ENCODE results near the gene SULF2.
A peak's percentile ranks its signal among the peaks of the same experiment; 100 is the strongest.

SULF2 gene

DNA sequence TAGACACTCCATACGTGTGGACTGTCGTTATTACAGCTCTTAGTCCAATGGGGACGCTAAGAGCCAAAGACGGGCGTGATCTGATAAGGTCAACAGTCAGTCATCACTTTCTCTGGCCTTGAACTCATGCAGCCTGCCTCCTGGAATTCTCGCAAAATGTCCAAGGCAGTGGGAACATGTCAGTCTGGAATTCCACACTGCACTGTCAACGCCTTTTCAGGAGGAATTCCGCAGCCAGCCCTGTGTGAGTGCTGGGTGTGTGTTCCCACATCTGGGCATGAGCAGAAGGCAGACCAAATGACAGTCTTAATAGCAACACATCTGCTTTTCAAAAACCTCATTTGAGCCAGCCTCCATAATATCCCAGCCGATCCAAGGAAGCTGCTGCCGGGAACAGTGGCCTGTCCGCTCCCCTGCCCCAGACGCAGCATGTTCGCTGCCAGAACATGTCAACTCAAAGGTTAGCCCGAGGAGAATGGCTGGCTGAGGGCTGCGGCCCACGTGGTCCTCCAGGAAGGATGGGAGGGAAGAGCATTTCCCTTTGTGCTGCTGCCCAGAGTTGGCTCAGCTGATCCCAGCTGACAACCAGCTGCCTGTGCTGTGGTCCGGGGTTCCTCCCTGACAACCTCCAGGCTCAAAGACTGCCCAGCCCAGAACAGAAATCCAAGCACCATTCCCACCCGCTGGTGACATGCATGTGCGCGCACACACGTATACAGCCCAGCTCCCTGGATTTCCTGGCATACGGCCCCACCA is 103.1 kb downstream of the SULF2 start:
- no peak for DNase-seq

DNA sequence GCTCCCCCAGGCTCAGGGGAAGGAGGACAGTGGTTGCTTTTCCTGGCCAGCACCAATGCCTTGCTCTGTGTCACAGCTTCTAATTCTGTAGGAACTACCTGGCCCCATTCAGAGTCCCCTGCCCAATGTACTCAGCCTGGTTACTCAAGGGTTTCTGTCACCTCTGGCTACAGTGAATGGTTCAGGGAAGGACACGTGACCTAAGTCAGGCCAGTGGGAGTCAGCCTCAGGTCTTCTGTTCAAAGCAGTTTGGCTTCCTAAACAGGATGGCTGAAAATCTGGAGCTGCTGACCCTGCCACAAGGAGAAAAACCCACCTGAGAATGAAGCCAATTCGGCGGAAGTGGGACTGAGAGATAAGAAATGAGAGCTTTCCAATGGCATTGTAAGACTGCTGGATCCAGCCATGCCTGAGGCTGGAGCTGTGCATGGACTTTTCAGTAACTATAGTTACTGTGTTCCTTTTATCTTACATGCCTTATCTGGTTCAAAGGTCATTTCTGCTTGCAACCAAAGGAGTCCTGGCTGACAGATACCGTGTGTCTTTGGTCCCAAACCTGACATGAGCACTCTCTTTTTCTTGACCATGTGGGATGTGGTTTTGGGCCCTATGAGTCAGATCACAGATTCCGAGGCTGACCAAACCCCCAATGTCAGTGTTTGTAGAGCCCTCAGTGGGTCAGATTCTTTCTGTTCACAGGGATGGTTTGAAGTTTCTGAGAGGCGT is 104.3 kb downstream of the SULF2 start:
- no peak for DNase-seq

DNA sequence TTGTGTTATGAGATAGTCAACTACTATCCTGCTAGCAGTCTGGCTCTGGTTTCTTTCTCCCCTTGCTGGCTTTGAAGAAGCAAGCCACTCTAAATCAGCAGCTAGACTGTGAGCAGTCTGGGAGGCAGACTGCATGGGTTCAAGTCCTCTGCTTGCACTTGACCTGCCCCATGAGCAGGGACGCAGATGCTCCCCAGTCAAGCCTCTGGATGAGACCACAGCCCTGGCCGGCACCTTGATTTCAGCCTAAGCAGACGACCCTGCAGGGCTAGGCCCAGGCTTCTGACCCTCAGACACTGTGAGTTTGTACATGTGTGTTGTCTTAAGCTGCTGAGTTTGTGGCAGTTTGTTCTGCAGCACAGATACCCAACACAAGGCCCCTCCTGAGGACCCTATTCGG is 105.8 kb downstream of the SULF2 start:
- no peak for DNase-seq

DNA sequence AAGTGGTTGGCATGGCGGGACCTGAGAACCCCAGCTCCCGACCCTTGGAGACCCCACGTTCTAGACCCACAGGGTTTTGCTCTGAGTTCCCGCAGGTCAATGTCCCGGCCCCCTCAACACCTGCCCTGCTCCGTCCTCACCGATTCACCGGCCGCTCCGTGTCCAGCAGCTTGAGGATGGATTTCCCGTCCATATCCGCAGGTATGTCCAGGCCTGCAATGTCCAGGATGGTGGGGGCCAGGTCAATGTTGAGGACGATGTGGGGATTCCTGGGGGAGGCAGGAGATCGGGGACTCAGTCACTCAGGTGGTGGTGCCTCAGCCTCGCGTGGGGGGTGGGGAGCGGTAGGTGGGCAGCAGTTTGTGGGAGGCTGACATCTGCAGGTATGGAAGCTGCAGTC is 106.7 kb downstream of the SULF2 start:
- no peak for DNase-seq

DNA sequence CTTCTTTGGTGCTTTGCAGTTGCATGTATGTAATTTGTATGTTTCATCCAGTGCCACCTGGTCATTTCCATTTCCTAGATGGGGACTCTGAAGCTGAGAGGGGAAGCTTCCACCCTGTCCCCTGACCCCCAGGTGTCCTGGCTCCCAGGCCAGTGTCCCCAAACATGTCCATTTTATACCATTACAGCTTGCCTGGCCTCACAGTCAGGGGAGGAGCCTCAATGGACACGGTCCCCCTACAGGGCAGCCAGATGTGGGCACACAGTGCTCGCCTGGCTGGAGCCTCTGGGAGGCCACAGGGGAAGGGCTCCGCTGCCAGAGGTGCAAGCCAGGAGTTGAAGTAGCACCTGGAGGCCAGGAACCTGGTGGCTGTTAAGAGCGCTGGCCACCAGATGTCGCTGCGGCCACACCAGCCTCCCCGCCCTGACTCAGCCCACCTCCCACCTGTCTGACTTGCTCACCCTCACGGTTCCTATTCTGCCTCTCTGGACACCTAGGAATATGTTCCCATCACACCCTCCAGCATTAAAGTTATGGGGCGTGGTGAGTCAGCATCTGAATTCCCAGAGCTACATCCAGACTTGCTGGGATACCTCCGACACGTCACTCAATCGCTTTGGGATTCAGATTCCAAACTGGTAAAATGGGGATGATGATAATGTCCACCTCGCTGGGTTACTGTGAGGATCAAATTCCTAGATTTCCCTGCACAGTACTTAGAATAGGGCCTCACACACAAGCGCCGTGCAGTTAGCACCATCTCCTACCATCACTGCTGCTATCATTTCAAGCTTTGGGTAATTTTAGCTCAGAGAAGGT is 107.4 kb downstream of the SULF2 start:
- peak; percentile 80 for DNase-seq

DNA sequence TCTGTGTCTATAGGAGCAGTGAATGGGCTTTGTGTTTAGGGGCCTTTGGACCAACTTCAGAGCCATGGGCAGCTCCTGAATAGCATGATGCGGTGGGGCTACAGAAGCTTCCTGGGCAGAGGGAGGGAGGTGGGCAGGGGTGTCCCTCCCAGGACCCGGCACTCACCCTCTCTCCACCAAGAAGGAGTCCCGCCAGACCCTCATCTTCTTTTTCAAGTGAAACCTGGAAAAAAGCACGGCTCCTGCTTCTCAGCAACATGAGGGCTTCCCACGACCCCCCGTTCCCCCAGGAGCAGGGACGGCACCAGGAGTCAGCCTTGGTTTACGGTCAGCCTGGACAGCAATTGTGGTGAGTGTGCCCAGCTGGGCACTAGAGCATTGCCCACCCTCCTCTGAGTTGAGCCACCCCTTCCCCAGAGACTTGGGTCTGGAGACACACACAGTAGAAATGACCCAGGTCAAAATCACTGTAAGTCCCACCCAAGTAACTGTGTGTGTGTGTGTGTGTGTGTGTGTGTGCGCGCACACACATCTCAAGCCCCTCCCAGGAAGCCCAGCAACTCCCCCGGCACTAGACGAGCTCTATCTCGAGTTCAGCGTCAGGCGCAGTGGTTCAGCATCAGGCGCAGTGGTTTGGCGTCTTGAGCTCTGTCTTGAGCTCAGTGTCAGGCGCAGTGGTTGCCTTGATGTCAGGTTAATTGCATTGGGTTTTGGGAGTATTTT is 108.2 kb downstream of the SULF2 start:
- DNase-seq, result no peak

DNA sequence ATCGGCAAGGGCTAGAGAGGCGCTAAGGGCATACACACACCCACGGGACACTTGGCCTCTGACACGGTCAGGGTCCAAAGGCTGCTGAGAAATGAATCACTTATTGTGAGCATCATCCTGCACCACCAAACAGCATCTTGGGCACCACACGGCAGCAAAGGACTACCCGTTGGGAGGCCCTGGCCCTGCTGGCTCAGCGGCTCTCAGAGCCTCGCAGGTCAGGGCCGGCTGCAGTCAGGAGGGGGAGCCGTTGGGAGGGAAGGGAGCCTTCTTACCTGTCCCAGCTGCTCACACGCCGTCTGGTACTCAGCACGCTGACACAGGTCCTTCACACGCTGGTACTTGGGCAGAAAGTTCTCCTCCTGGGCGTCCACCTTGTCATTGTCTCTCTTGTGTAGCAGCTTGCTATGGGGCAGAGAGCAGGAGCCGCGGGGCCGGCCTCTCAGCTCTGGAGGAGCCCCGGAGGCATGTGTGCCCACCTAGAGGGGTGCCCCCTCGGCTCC is 109.0 kb downstream of the SULF2 start:
- DNase-seq, result no peak

DNA sequence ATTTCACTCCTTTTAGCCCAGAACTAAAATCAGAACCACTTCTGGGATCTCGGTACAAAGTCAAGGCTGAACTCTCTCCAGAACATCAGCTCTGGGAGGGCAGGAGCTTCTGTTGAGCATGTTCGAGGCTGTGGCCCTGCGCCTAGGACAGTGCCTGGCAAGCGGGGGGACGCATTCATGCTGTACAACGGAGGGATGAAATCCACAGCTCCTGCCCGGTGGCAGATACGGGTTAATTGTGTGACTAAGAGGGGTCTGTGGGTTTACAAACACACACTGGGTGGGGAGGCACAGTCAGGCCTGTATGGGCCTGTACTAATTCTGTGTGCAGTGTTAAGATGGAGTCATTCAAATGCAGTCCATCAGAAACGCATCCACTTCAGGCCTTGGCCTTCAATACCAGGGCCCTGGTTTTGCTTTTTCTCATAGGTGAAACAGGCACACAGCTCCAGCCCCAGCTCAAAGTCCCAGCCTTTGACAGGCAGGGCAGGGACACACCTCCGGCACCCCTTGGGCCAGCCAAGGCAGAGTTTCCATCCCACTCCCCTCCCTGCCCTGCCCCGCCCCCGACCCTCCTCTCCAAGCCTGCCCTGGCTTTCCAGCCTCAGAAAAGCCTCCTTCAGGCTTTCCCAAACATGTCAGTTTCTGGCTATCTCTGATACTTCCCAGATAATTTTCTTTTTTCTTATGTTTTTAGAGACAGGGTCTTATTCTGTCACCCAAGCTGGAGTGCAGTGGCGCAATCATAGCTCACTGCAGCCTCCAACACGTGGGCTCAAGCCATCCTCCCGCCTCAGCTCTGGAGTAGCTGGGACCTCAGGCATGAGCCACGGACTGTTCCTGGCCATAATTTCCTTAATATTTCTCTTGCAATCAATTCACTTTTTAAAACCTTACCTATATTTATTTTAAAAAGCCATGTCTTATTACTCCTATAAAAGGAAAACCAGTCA is 109.8 kb downstream of the SULF2 start:
- no peak for DNase-seq

DNA sequence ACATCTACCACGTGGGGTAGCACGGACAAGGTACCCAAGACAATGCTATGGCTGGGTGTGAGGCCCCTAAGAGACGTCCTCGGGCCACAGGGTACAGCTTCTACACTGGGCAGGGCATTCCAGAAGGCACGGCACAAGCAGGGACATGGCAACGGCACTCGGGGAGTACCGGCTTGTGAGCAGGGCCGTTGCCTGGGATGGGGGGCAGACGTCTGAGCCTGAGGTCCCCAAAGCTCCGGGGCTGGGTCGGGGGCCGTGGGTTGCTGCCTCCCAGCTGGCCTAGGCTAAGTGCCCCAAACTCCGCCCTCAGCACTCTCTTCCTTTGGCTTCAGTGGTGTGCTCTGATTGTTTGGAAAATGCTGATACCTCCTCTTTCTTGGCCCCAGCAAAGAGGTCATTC is 110.6 kb downstream of the SULF2 start:
- no peak for DNase-seq

DNA sequence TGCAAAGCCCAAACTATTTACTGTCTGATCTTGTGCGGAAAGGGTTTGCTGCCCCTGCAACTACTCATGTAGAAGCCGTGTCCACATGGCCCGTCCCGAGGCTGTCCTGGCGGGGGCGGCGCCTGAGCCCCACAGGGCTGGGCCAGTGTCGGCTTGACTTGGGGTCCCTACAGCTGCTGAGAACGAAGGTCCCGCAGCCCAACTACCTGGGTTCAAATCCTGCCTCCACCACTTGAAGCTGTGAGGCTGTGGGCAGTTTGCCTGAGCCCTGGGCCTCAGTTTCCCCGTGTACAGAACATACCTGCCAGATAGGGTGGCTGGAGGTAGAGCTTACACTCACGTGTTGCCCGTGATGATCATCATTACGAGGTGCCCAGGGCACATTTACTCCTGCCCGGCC is 111.1 kb downstream of the SULF2 start:
- DNase-seq, result no peak

DNA sequence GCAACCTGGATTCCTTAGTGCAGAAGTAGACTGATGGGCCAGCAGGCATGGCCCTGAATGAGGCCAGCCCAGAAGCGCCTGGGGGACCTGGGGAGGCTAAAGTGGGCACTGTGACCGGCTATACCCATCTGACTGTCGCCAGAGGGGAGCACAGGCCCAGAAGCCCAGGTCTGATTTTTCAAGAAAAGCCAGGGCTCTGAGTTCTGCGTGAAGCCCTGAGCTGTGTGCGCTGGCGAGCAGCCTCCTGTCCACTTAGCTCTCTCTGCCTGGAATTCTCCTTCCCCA is 111.7 kb downstream of the SULF2 start:
- no peak for DNase-seq

DNA sequence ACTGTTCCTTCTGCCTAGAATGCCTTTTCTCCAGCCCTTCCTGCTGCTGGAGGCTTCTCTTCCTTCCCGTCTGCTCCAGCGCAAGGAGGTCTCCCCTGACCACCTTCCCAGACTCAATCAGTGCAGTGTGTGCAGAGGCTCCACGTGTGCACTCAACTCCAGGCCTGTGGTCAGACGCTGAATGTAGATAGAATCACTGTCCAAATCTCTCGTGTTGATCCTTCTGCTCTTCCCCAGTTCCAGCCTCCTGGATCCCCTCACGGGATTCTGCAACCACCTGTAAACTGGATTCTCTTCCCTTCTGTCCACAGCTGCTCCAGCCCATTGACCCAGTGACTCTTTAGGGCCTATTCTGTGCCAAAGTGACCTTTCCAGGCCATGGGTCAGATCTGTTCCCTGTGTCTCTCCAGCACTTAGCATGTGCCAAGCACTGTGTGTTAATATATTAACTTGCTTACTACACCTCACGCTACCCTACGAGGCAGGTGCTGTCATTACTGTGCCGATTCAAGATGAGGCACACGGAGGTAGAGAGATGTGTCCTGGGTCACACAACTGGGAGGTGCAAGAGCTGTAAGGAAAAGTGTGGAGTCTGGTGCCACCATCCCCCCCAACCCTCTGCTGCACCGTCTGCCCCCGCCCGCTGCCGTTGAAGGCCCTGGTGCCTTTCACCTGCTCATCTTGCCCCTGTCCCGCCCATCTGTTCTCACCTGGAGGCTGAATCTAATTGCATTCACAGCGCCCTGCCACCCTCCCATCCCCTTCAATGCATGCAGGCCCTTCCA is 112.2 kb downstream of the SULF2 start:
- DNase-seq, result no peak

DNA sequence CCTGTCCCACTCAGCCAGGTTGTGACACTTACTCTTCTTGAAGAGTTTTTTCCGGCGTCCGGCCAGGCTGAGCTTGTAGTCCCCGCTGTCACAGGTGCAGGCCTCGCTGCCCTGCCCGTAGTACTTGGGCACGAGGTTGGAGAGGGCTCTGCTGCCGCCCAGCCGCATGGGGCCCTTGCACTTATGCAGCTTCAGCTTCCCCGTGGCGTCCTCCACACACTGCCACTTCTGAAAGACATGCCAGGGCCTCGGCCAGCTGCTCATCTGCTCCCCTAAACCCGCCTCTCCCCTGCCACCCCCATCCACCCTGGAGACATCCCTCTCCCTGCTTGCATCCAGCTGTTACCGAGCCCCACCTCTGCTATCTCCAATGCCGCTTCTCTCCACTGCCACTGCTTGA is 113.1 kb downstream of the SULF2 start:
- no peak for DNase-seq

DNA sequence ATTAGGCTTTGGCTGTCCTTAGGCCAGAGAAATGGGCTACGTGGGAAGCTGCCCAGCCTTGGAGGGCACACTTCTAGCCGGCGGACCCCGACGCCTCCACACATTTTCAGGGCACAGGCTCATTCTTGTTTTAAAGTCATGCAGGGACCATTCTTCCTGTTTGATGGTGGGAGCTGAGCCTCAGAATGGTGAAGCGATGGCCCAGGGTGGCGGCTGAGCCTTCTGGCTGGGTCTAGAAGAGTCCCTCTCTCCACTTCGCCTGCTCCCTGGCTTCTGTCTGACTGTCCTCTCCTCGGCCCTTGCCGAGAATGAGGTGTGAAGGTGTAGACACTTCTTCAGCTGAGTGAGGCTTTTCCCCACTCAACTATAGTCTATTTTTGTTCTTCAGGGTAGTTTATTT is 114.4 kb downstream of the SULF2 start:
- DNase-seq, result no peak

DNA sequence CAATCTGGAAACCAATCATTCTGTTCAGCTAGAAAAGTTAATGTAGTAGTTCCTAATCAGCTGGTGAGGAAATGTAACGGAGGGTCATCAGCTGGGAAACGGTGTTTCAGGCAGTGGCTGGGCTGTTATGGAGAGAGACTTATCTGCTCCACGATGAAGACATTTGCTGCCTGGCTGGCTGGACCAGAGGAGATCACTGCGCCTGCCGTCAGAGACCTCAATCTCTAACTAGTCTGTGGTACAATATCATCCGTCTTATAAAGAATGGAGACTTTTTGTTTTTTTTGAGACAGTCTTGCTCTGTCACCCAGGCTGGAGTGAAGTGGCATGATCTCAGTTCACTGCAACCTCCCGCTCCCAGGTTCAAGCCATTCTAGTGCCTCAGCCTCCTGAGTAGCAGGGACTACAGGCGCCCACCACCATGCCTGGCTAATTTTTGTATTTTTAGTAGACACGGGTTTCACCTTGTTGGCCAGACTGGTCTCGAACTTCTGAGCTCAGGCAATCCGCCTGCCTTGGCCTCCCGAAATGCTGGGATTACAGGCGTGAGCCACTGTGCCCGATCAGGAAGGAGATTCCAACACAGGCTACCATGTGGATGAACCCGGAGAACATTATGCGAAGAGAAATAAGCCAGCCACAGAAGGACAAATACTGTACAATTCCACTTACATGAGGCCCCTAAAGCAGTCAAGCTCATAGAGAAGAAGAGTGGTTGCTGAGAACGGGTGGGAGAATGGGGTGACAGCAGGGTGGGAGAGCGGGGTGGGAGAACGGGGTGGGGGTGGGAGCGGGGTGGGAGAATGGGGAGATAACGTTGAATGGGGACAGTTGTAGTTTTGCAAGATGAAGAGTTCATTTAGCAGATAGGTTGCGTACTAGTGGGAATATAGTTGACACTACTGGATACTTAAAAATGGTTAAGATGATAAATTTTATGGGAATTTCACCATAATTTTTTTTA is 115.1 kb downstream of the SULF2 start:
- no peak for DNase-seq

DNA sequence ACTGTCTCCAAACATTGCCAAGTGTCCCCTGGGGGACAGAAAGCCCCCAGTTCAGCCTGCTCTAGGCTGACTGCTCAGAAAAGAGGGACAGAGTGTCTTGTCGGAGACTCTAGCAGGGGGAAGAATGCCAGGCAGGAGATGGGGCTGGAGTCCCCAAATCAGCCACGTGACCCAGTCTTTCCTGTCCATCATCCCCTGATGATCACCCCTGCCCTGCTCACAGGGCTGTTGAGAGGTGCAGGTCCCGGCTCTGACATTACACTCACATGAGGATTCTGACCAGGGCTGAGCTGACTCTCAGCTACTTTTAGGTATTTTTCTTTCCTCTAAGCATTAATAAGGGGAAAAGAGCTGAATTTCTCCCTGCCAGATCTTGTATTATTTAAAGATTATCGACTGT is 115.8 kb downstream of the SULF2 start:
- DNase-seq, result no peak

DNA sequence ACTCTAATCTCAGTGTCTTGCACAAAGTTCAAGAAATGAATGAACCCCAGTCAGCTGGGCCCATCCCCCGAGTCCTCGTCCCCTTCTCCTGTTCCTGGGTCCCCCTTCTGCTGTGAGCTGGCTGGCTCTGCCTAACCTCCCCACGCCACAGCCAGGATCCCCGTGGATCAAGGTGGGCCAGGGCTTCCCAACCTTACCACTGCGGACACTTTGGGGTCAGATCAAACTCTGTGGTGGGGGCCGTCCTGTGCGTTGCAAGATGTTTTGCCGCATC is 116.2 kb downstream of the SULF2 start:
- no peak for DNase-seq

DNA sequence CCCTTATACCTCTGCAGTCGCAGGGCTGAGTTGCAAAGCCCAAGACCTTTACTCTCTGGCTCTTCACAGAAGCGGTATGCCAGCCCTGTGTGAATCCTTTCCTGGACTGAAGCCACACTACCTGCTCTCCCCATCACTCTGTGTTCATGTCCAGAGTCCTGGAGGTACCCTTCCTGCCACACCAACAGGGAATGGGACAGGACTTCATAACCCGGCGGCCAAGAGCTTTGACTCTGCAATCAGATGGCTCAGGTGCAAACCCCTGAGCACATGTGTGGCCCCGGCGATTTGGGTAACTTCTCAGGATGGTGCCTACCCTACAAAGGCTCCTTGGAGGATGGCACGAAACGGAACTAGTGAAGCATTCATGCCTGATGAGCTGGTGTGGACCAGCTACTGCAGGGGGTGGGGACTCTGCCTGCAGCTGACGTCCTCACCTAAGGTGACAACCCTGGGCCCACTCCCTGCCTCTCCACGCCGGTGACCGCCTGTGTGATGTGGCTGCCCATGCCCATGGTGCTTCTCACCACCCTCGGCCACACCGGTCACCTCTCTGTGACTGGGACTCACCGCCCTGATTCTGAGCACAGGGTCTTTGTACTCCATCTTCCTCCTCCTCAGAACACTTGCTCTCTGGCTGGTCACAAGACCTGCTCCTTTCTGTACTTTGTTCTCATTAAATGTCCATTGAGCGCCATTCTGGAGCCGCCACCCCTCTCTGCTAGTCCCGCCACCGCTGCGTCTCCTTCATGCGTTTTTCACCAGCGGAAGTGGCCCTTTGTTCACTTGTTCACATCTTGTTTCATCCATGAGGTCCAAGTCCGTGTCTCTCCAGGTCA is 116.7 kb downstream of the SULF2 start:
- DNase-seq, result no peak

Measured in activated CD4-positive, alpha-beta T cell treated with anti-CD3 and anti-CD28 coated beads for 48 hours (primary cell).